ENCODE results near the gene VPS45.
"Not testable (repeated sequence)": the region's sequence is repeated elsewhere in the genome, so short reads cannot be mapped to it uniquely, and the experiment has no call there.

VPS45 gene

GRCh38 chr1:150067184-150068108 lies at the start of gene VPS45:
Gene VPS45 (plus strand): TSS chr1:150067776. CDS start chr1:150067858, 82 bp downstream.
- peak; percentile 71 for DNase-seq (ENCODE audit: low read depth in 2 of 2)

- DNase-seq (ENCODE audit: low read depth in 2 of 2): no peak
Observed at GRCh38 chr1:150018165-150018564, 49.4 kb upstream of the VPS45 start.

GRCh38 chr1:150020711-150021110 lies 46.9 kb upstream of the VPS45 start:
- DNase-seq (ENCODE audit: low read depth in 2 of 2): no peak

GRCh38 chr1:150021191-150021694 lies 46.3 kb upstream of the VPS45 start:
- DNase-seq (ENCODE audit: low read depth in 2 of 2): no peak

- DNase-seq (ENCODE audit: low read depth in 2 of 2): no peak
Observed at GRCh38 chr1:150022357-150022756, 45.2 kb upstream of the VPS45 start.

- DNase-seq (ENCODE audit: low read depth in 2 of 2): no peak
Observed at GRCh38 chr1:150024156-150024555, 43.4 kb upstream of the VPS45 start.

GRCh38 chr1:150028322-150028721 lies 39.3 kb upstream of the VPS45 start:
- DNase-seq (ENCODE audit: low read depth in 2 of 2): no peak

GRCh38 chr1:150034336-150034735 lies 33.2 kb upstream of the VPS45 start:
- no peak for DNase-seq (ENCODE audit: low read depth in 2 of 2)

GRCh38 chr1:150049926-150050325 lies 17.6 kb upstream of the VPS45 start:
- DNase-seq (ENCODE audit: low read depth in 2 of 2): no peak

- DNase-seq (ENCODE audit: low read depth in 2 of 2): no peak
Observed at GRCh38 chr1:150051089-150051373, 16.5 kb upstream of the VPS45 start.

GRCh38 chr1:150051905-150052412 lies 15.6 kb upstream of the VPS45 start:
- not testable (repeated sequence) for DNase-seq (ENCODE audit: low read depth in 2 of 2)

- no peak for DNase-seq (ENCODE audit: low read depth in 2 of 2)
Observed at GRCh38 chr1:150053926-150054325, 13.7 kb upstream of the VPS45 start.

- not testable (repeated sequence) for DNase-seq (ENCODE audit: low read depth in 2 of 2)
Observed at GRCh38 chr1:150055507-150055906, 12.1 kb upstream of the VPS45 start.

- no peak for DNase-seq (ENCODE audit: low read depth in 2 of 2)
Observed at GRCh38 chr1:150056407-150056806, 11.2 kb upstream of the VPS45 start.

GRCh38 chr1:150060260-150060659 lies 7.3 kb upstream of the VPS45 start:
- no peak for DNase-seq (ENCODE audit: low read depth in 2 of 2)

GRCh38 chr1:150061632-150062101 lies 5.9 kb upstream of the VPS45 start:
- DNase-seq (ENCODE audit: low read depth in 2 of 2): no peak

- DNase-seq (ENCODE audit: low read depth in 2 of 2): no peak
Observed at GRCh38 chr1:150062113-150062512, 5.5 kb upstream of the VPS45 start.

- no peak for DNase-seq (ENCODE audit: low read depth in 2 of 2)
Observed at GRCh38 chr1:150065184-150065871, 2.2 kb upstream of the VPS45 start.

- no peak for DNase-seq (ENCODE audit: low read depth in 2 of 2)
Observed at GRCh38 chr1:150066328-150066727, 1.2 kb upstream of the VPS45 start.

- DNase-seq (ENCODE audit: low read depth in 2 of 2): peak; percentile 9 to 18
Observed at GRCh38 chr1:150066838-150067183, 765 bp upstream of the VPS45 start.

GRCh38 chr1:150068109-150068435 lies 496 bp downstream of the VPS45 start:
- DNase-seq (ENCODE audit: low read depth in 2 of 2): no peak

- no peak for DNase-seq (ENCODE audit: low read depth in 2 of 2)
Observed at GRCh38 chr1:150069923-150070322, 2.3 kb downstream of the VPS45 start.

GRCh38 chr1:150072959-150073358 lies 5.4 kb downstream of the VPS45 start:
- DNase-seq (ENCODE audit: low read depth in 2 of 2): no peak

All from stimulated activated CD4-positive, alpha-beta T cell treated with anti-CD3 and anti-CD28 coated beads, Interleukin-1b, Interleukin-23, amount 100 ng/mL, for 4 hours (primary cell).